K562 (cell line): ENCODE data around the gene C7orf57. TPM values are rescaled to one million over a fixed set of nuclear protein-coding genes. Genes with fewer than 3 reads are reported as not detected.

Experiments used
- ATAC-seq: fragments of 200-7000 bp; cut with Tn5 transposase; 3 replicates; pipeline ENCODE4 v1.9.1; 2020; ENCODE audit warnings: moderate library complexity
- BruUV-seq: library from RNA; stranded (reverse); fragments of 400-500 nt; replicated peaks from 2 replicates; lab custom pipeline; 2021; lab: Mats Ljungman, UMichigan
- CTCF ChIA-PET: fragments of 300-600 bp; formaldehyde crosslinking; extraction: SDS; loops from one replicate; lab custom pipeline; 2021; ENCODE audit warnings: low intra/inter-chr PET ratio; lab: Yijun Ruan, JAX
- POLR2A ChIA-PET: fragments of 300-600, 350-650 bp; sonication (Branson Sonifier 250); formaldehyde crosslinking; extraction: SDS; loops from one replicate; lab custom pipeline; 2021; ENCODE audit warnings: antibody characterized with exemption, inconsistent platforms; lab: Yijun Ruan, JAX
- DNase-seq, 4 experiments: peaks; one replicate each; pipeline versions ENCODE4 v3.0.0 to v3.0.0-alpha.2; 2011 to 2018; ENCODE audit warnings: low spot score in 3 of 4, mixed read lengths in 3 of 4; ENCODE audit errors: extremely low read depth in 1 of 4
- FAIRE-seq: peaks from 2 replicates; lab custom pipeline; 2011; peaks lifted over from hg19 to GRCh38; lab: Jason Lieb, UNC
- H2AFZ ChIP-seq: 2 replicates; pipeline ENCODE4 v1.6.0; 2011; ENCODE audit warnings: low read depth, low read length, control low read depth, inconsistent platforms
- H3K27ac ChIP-seq: fragments of 200-600 bp; 3 replicates; pipeline ENCODE4 v1.8.0; 2011; ENCODE audit warnings: low read depth, mild to moderate bottlenecking, control low read depth, inconsistent platforms, low read length, moderate library complexity, mixed read lengths; ENCODE audit errors: extremely low read depth
- H3K27me3 ChIP-seq, 2 experiments: fragments of 300-600 bp in 1 of 2; 2 replicates in 1 of 2; 3 replicates in 1 of 2; pipeline versions ENCODE4 v1.6.0 to v1.8.0; 2011; ENCODE audit warnings: inconsistent platforms in 2 of 2, low read length in 2 of 2, mild to moderate bottlenecking in 1 of 2, mixed read lengths in 1 of 2, moderate library complexity in 1 of 2; ENCODE audit not compliant: control insufficient read depth in 2 of 2, insufficient read depth in 2 of 2
- H3K36me3 ChIP-seq: fragments of 300-600 bp; 3 replicates; pipeline ENCODE4 v1.8.0; 2011; ENCODE audit warnings: mild to moderate bottlenecking, low read length, inconsistent platforms; ENCODE audit not compliant: control insufficient read depth, insufficient read depth
- H3K4me1 ChIP-seq, 2 experiments: fragments of 200-600 bp in 1 of 2; replicated peaks in 1 of 2; 2 replicates in 1 of 2; 3 replicates in 1 of 2; pipeline versions ENCODE4 v1.5.1 to v1.8.0; 2011; ENCODE audit warnings: inconsistent platforms in 2 of 2, low read length in 2 of 2, mild to moderate bottlenecking in 1 of 2, mixed read lengths in 1 of 2, moderate library complexity in 1 of 2; ENCODE audit not compliant: control insufficient read depth in 2 of 2, insufficient read depth in 2 of 2
- H3K4me2 ChIP-seq: 2 replicates; pipeline ENCODE4 v1.6.1; 2011; ENCODE audit warnings: low read length, control low read depth, inconsistent platforms, mixed read lengths; ENCODE audit not compliant: insufficient read depth
- H3K4me3 ChIP-seq: fragments of 200-600 bp; sonication (generic), shearing (Covaris generic); 2 replicates; pipeline ENCODE4 v1.5.1; 2016; ENCODE audit warnings: control low read depth, inconsistent platforms
- H3K79me2 ChIP-seq: fragments of 200-600 bp; 3 replicates; pipeline ENCODE4 v1.8.0; 2011; ENCODE audit warnings: low read length, inconsistent platforms; ENCODE audit not compliant: control insufficient read depth, insufficient read depth
- H3K9ac ChIP-seq, 2 experiments: 2 replicates each; pipeline versions ENCODE4 v1.6.0 to v1.6.1; 2011; ENCODE audit warnings: low read depth in 2 of 2, low read length in 2 of 2, control low read depth in 1 of 2, inconsistent platforms in 1 of 2, mild to moderate bottlenecking in 1 of 2, mixed read lengths in 1 of 2; ENCODE audit not compliant: insufficient read depth in 1 of 2
- H3K9me1 ChIP-seq: one replicate; pipeline ENCODE4 v1.6.0; 2011; ENCODE audit warnings: inconsistent platforms, mild to moderate bottlenecking, low read length, moderate library complexity; ENCODE audit not compliant: control insufficient read depth, insufficient read depth
- H3K9me3 ChIP-seq: replicated peaks from 2 replicates; pipeline ENCODE4 v1.5.1; 2011; ENCODE audit warnings: low read depth, low read length, inconsistent platforms; ENCODE audit not compliant: control insufficient read depth, insufficient read depth
- H4K20me1 ChIP-seq: replicated peaks from 2 replicates; pipeline ENCODE4 v1.6.1; 2011; ENCODE audit warnings: low read length, inconsistent platforms, mixed read lengths; ENCODE audit not compliant: control insufficient read depth, insufficient read depth
- CTCF ChIP-seq, 3 experiments: IDR thresholded peaks in 2 of 3; conservative IDR thresholded peaks in 1 of 3; 2 replicates each; pipeline ENCODE4 v1.5.1; 2011 to 2012; ENCODE audit warnings: low read length in 3 of 3, mild to moderate bottlenecking in 3 of 3, control low read depth in 2 of 3, improper control_type of control experiment in 1 of 3, inconsistent platforms in 1 of 3, low read depth in 1 of 3, mixed read lengths in 1 of 3, moderate library complexity in 1 of 3; ENCODE audit not compliant: insufficient read depth in 2 of 3
- ELF1 ChIP-seq: fragments of 200-800 bp; sonication (Bioruptor generic); IDR thresholded peaks from 2 replicates; pipeline ENCODE4 v1.6.1; 2016; ENCODE audit warnings: missing genetic modification characterization, missing compliant biosample characterization
- ZNF384 ChIP-seq: IDR thresholded peaks from 2 replicates; pipeline ENCODE4 v1.6.1; 2012; ENCODE audit warnings: low read depth, low read length, improper control_type of control experiment
- ZNF584 ChIP-seq: fragments of 200-800 bp; sonication (Bioruptor generic); IDR thresholded peaks from 2 replicates; pipeline ENCODE4 v1.6.1; 2016; ENCODE audit warnings: low read depth, mild to moderate bottlenecking, missing genetic modification characterization, missing compliant biosample characterization
- ZNF644 ChIP-seq: fragments of 200-800 bp; sonication (Bioruptor generic); IDR thresholded peaks from 2 replicates; pipeline ENCODE4 v1.6.1; 2016; ENCODE audit warnings: low read depth, missing genetic modification characterization, missing compliant biosample characterization
- WGBS: fragments of 100-300 bp; shearing (Covaris generic); methylation state at CpG from one replicate; pipeline ENCODE4 v1.1.6; 2016; ENCODE audit warnings: low coverage, mixed read lengths; ENCODE audit not compliant: insufficient coverage; ENCODE audit errors: missing lambda C conversion rate; 5-methylcytosine and 5-hydroxymethylcytosine counted together
- in situ Hi-C: fragments of 300-500 bp; cut with MboI; formaldehyde crosslinking; loops from 4 replicates; pipeline ENCODE4 v1.15.0; 2018; ENCODE audit warnings: inconsistent platforms, mixed read lengths
- intact Hi-C: fragments of 100-400 bp; cut with micrococcal nuclease; formaldehyde crosslinking; loops from 2 replicates; pipeline ENCODE4 v1.14.2; 2022
- polyA plus RNA-seq, 8 experiments: library from polyadenylated mRNA; depleted of rRNA in 4 of 8; stranded (reverse) in 5 of 8; unstranded in 3 of 8; fragments of >200 nt; fragmentation: Nextera tagmentation in 2 of 8; fragmentation: Illumina TruSeq in 1 of 8; extraction: Ambion mirVana in 2 of 8; extraction: Trizol in 1 of 8; gene quantifications; 2 replicates each; pipeline versions ENCODE4 v1.2.1 to v1.2.3, GENCODE V29; 2011 to 2014; ENCODE audit warnings: inconsistent platforms in 1 of 8, missing spikeins in 1 of 8
- total RNA-seq, 7 experiments: library from RNA; depleted of rRNA in 6 of 7; stranded (reverse); fragments of >200 nt in 6 of 7; fragmentation: Illumina TruSeq in 2 of 7; extraction: Trizol in 2 of 7; gene quantifications; 2 replicates each; pipeline versions ENCODE4 v1.2.1 to v1.2.3, GENCODE V29; 2011 to 2021; ENCODE audit warnings: low replicate concordance in 1 of 7
- TF ChIP-seq, protein P1 (sequence below): IDR thresholded peaks from 2 replicates; pipeline ENCODE4 v1.6.1; 2011; ENCODE audit warnings: borderline replicate concordance, low read depth, mild to moderate bottlenecking, moderate library complexity, low read length; ENCODE audit not compliant: insufficient read depth, poor library complexity, severe bottlenecking

C7orf57 gene
- total and polyA plus RNA-seq, 9 of the 15 experiments (the other 6 are each of a cell fraction or from before 2014, with no cell fraction given), result not detected

- Histone ChIP-seq H3K9me1 (no peaks in the 10 kb centered on the region), H3K27me3 (peaks cover 8% of the 10 kb centered on the region in 2 experiments; a peak in 3 of 5 replicates), H3K4me3 (no peak overlapping the region), H3K9ac (no peak overlapping the region), H3K4me1 (no peaks in the 10 kb centered on the region), H3K27ac (no peak overlapping the region), H4K20me1 (no peaks in the 10 kb centered on the region), H3K9me3 (no peaks in the 10 kb centered on the region), H2AFZ (no peak overlapping the region), H3K36me3 (no peaks in the 10 kb centered on the region), H3K4me2 (no peak overlapping the region), H3K79me2 (no peaks in the 10 kb centered on the region)
- in situ Hi-C loops, result no loop called here
- DNase-seq (no peak), ATAC-seq (no peak), FAIRE-seq (no peak)
- TF ChIP-seq ELF1 (no peak), ZNF644 (tag) (no peak), ZNF584 (no peak)
- 6% methylated on average over 8 of the region's 8 CpGs for WGBS
- no TSS peak for BruUV-seq
- POLR2A ChIA-PET, result interaction anchor here (0.6 kb wide), 1 partner anchor 13 kb away, joined by 3 read pairs; no protein-coding TSS in a partner anchor
- intact Hi-C loops, result no loop called here
- CTCF ChIA-PET, result no interaction called here
These were observed 66.0 kb downstream of the C7orf57 start for GRCh38 chr7:48101352-48101751.

DNA sequence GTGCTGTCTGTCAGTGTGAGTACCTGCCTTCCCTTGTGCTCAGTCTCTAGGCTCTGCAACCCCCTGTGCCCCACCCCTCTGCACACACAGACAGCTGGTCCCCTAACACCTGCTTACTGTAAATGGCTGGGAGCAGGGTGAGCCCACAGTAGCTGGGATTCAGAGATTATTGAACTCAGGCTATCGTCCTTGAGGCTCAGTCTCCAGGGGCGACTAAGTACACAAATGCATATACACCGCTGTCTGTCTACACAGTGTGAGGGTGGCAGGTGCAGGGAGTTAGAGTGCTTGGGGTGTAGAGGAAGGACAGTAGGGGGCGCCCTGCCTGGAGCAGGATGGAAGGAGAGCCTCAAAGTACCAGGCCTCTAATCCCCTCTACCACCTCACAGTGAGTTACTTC is 66.6 kb downstream of the C7orf57 start:
- in situ Hi-C loops (no loop called here), intact Hi-C loops (no loop called here)
- 5% methylated on average over 3 of the region's 4 CpGs for WGBS
- ATAC-seq (peak; percentile 73), FAIRE-seq (no peak), DNase-seq (peak in 1 of 4 experiments; percentile 11)
- Histone ChIP-seq H3K27me3 (peaks cover 8 to 11% of the 10 kb centered on the region in 2 experiments; a peak in 3 of 5 replicates), H3K9me1 (no peaks in the 10 kb centered on the region), H3K4me3 (no peak overlapping the region), H3K9ac (no peak overlapping the region), H3K9me3 (no peaks in the 10 kb centered on the region), H3K79me2 (no peaks in the 10 kb centered on the region), H3K4me1 (no peaks in the 10 kb centered on the region), H3K4me2 (no peak overlapping the region), H3K27ac (no peak overlapping the region), H3K36me3 (no peaks in the 10 kb centered on the region), H4K20me1 (no peaks in the 10 kb centered on the region), H2AFZ (no peak overlapping the region)
- BruUV-seq, result no TSS peak
- peak in 2 of 3 experiments; percentile 16 to 33; a peak in 1 of 6 replicates for TF ChIP-seq CTCF (IDR thresholded peaks at IDR 0.05 in 2 of 3, conservative IDR thresholded peaks at IDR 0.05 in 1 of 3; ENCODE audit: insufficient read depth in 2 of 3, low read depth in 1 of 3, low read length in 3 of 3)
- no peak for TF ChIP-seq ZNF384
- TF ChIP-seq, protein P1, sequence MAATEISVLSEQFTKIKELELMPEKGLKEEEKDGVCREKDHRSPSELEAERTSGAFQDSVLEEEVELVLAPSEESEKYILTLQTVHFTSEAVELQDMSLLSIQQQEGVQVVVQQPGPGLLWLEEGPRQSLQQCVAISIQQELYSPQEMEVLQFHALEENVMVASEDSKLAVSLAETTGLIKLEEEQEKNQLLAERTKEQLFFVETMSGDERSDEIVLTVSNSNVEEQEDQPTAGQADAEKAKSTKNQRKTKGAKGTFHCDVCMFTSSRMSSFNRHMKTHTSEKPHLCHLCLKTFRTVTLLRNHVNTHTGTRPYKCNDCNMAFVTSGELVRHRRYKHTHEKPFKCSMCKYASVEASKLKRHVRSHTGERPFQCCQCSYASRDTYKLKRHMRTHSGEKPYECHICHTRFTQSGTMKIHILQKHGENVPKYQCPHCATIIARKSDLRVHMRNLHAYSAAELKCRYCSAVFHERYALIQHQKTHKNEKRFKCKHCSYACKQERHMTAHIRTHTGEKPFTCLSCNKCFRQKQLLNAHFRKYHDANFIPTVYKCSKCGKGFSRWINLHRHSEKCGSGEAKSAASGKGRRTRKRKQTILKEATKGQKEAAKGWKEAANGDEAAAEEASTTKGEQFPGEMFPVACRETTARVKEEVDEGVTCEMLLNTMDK, result peak; percentile 58
- ChIA-PET POLR2A (no interaction called here), CTCF (no interaction called here)
